ENCODE results near the gene DPP7. TPM values are rescaled to one million over a fixed set of nuclear protein-coding genes. Genes with fewer than 3 reads are reported as not detected.

DPP7 gene
- total and polyA plus RNA-seq, 2 of the 4 experiments (the other 2 are of a cell fraction): 14.9 to 76.4 TPM

GRCh38 chr9:137138722-137139467, 24.4 kb upstream of the DPP7 start, which contains the start of gene GRIN1:
Gene GRIN1, plus strand, starts transcription at chr9:137139154. Its CDS starts 333 bp downstream, at chr9:137139487.
- Histone ChIP-seq H3K27ac (ENCODE audit: insufficient read depth, low read length) (no peak within 1 kb of the TSS), H3K4me2 (ENCODE audit: low read depth, low read length) (no peak within 1 kb of the TSS), H2AK9ac (replicated peaks; ENCODE audit: low read depth, low read length, poor library complexity) (no peak within 1 kb of the TSS), H4K20me1 (ENCODE audit: insufficient read depth, low read length) (no peaks in the 10 kb centered on the region; the same call in 1 of the 2 replicates), H3K79me1 (ENCODE audit: low read depth in 1 of 2, low read length in 2 of 2) (no peaks in the 10 kb centered on the region), H3K4ac (ENCODE audit: low read depth, low read length) (no peak within 1 kb of the TSS), H2AFZ (replicated peaks; ENCODE audit: low read length, poor library complexity) (peak within 1 kb of the TSS; percentile 43), H4K5ac (ENCODE audit: low read depth, low read length) (no peak within 1 kb of the TSS), H3K4me3 (ENCODE audit: insufficient read depth, low read depth, low read length) (no peak within 1 kb of the TSS), H3K56ac (ENCODE audit: extremely low read depth, insufficient read depth, low read length) (no peak within 1 kb of the TSS), H3K4me1 (ENCODE audit: control insufficient read depth, insufficient read depth, low read length) (no peaks in the 10 kb centered on the region; the same call in 1 of the 2 replicates), H3K14ac (replicated peaks; ENCODE audit: low read depth, low read length) (no peak within 1 kb of the TSS), H2BK15ac (ENCODE audit: low read depth, low read length) (no peak within 1 kb of the TSS), H2BK5ac (ENCODE audit: low read depth, low read length, poor library complexity, severe bottlenecking) (no peak within 1 kb of the TSS), H3K36me3 (ENCODE audit: control insufficient read depth, insufficient read depth, low read length) (no peaks in the 10 kb centered on the region), H3K23ac (ENCODE audit: low read depth, low read length) (no peak within 1 kb of the TSS), H3K9ac (ENCODE audit: low read depth, low read length) (no peak within 1 kb of the TSS), H3K27me3 (ENCODE audit: control insufficient read depth, insufficient read depth, low read length) (peaks cover 68% of the 10 kb centered on the region), H2AK5ac (ENCODE audit: low read depth, low read length) (no peak within 1 kb of the TSS), H4K91ac (ENCODE audit: insufficient read depth, low read depth, low read length) (no peak within 1 kb of the TSS), H2BK120ac (ENCODE audit: low read depth, low read length) (no peak within 1 kb of the TSS), H3K9me3 (ENCODE audit: control insufficient read depth, insufficient read depth, low read length) (no peaks in the 10 kb centered on the region), H4K8ac (ENCODE audit: low read depth in 2 of 2, low read length in 2 of 2) (no peak within 1 kb of the TSS), H3K9me1 (ENCODE audit: insufficient read depth, low read length) (peaks cover 4% of the 10 kb centered on the region; the same call in 1 of the 2 replicates), H3K18ac (ENCODE audit: low read depth, low read length) (no peak within 1 kb of the TSS), H2BK20ac (ENCODE audit: low read depth, low read length) (no peak within 1 kb of the TSS)
- dilution Hi-C loops (cut with HindIII; ENCODE audit: low sequenced_read_pairs, unreplicated experiment): no loop called here
- peak; percentile 91 for ATAC-seq (ENCODE audit: low read depth)
- TF ChIP-seq MXI1 (IDR thresholded peaks at IDR 0.05; ENCODE audit: borderline replicate concordance, low read depth, low read length) (peak; percentile 97), MAZ (IDR thresholded peaks at IDR 0.05; ENCODE audit: borderline replicate concordance, low read depth, low read length) (peak; percentile 42; the same call in 1 of the 2 replicates), RCOR1 (IDR thresholded peaks at IDR 0.05; ENCODE audit: insufficient replicate concordance, low read length) (no peak)
- in situ Hi-C loops (cut with MboI; ENCODE audit: low sequenced_read_pairs): no loop called here
- 15% methylated on average over 64 of the region's 104 CpGs; no CpG with 5 or more reads in 1 of the 2 experiments for WGBS, 2 experiments (ENCODE audit: extremely low coverage in 2 of 2, insufficient read length in 1 of 2)
- DNase-seq: no peak
- CTCF ChIA-PET: no interaction called here
- BruUV-seq (replicated peaks): no TSS peak
- POLR2A ChIA-PET (ENCODE audit: unreplicated experiment): no interaction called here
- intact Hi-C loops (cut with micrococcal nuclease): no loop called here

All from IMR-90 (cell line).